ENCODE measurements around the gene ATP8B2.
A peak's percentile ranks its signal among the peaks of the same experiment; 100 is the strongest.

The ATP8B2 gene

DNA sequence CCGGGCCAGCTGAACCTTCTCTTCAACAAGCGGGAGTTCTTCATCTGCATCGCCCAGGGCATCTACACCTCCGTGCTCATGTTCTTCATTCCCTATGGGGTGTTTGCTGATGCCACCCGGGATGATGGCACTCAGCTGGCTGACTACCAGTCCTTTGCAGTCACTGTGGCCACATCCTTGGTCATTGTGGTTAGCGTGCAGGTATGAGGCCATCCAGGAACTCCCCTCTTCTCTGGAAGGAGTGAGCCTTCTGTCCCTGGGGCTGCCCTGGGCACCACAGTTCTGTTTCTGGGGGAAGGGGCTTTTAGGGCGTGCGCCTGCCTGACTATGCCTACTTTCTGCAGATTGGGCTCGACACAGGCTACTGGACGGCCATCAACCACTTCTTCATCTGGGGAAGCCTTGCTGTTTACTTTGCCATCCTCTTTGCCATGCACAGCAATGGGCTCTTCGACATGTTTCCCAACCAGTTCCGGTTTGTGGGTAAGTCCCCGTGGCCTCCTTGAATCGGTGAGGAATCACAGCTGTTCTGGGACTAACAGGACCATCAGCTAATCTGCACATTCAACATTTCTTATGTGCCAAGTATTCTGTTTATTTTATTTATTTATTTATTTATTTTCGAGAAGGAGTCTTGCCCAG, 21.1 kb downstream of the ATP8B2 start:
- H3K27ac ChIP-seq = no peak overlapping the region
- TF ChIP-seq, protein P1, sequence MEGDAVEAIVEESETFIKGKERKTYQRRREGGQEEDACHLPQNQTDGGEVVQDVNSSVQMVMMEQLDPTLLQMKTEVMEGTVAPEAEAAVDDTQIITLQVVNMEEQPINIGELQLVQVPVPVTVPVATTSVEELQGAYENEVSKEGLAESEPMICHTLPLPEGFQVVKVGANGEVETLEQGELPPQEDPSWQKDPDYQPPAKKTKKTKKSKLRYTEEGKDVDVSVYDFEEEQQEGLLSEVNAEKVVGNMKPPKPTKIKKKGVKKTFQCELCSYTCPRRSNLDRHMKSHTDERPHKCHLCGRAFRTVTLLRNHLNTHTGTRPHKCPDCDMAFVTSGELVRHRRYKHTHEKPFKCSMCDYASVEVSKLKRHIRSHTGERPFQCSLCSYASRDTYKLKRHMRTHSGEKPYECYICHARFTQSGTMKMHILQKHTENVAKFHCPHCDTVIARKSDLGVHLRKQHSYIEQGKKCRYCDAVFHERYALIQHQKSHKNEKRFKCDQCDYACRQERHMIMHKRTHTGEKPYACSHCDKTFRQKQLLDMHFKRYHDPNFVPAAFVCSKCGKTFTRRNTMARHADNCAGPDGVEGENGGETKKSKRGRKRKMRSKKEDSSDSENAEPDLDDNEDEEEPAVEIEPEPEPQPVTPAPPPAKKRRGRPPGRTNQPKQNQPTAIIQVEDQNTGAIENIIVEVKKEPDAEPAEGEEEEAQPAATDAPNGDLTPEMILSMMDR (conservative IDR thresholded peaks at IDR 0.05) = no peak

DNA sequence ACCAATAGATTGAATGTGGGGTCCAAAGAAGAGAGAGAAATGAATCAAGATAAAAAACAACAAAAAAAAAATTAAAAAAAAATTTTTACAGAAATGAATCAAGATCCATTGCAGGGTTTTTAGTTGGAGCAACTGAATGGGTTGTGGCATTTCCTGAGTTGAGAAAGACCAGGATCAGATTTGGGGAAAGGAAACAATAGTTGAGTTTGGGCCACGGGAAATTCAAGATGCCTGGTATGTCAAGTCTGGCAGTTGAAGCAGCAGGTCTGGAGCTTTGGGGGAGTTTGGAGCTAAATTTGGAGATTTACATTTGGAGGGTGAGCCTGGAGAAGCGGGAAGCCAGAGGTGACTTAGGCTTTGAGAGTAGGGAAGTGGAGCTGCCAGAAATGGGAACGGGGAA, 22.6 kb downstream of the ATP8B2 start:
- TF ChIP-seq, protein P1 (conservative IDR thresholded peaks at IDR 0.05) = no peak
- H3K27ac ChIP-seq = no peak overlapping the region

DNA sequence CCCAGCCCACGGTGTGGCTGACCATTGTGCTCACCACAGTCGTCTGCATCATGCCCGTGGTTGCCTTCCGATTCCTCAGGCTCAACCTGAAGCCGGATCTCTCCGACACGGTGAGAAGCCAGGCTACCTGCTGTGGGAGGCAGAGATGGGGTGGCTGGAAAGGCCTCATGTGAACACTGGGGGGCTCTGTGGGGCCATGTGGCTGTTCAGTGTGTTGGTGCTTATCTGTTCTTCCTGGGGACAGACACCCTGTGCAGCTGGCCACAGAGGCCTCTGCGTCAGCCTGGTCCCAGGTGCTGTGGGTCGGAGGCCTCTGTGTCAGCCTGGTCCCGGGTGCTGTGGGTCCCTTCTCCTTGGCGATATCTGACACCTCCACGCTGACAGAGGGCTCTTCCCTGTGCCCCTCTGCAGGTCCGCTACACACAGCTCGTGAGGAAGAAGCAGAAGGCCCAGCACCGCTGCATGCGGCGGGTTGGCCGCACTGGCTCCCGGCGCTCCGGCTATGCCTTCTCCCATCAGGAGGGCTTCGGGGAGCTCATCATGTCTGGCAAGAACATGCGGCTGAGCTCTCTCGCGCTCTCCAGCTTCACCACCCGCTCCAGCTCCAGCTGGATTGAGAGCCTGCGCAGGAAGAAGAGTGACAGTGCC, 23.2 kb downstream of the ATP8B2 start:
- H3K27ac ChIP-seq = no peak overlapping the region
- TF ChIP-seq, protein P1 (conservative IDR thresholded peaks at IDR 0.05) = no peak

DNA sequence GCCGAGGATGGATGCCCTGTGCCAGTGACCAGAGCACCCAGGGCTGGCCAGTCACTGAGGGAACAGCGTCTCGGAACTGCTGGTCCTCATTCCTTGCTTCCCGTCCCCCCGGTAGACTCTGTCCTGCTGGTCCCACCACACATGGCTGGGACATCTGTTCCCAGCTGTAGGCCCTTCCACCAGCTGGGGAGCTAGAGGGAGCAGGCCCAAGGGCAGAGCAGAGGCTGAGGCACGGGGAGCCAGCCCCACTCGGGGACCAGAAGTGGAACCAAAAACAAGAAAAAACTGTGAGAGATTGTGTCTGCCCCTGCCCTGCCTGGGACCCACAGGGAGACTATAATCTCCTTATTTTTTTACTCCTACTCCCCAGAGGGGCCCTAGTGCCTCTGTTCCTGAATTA, 23.8 kb downstream of the ATP8B2 start:
- no peak overlapping the region for H3K27ac ChIP-seq
- TF ChIP-seq, protein P1 (conservative IDR thresholded peaks at IDR 0.05) = no peak

DNA sequence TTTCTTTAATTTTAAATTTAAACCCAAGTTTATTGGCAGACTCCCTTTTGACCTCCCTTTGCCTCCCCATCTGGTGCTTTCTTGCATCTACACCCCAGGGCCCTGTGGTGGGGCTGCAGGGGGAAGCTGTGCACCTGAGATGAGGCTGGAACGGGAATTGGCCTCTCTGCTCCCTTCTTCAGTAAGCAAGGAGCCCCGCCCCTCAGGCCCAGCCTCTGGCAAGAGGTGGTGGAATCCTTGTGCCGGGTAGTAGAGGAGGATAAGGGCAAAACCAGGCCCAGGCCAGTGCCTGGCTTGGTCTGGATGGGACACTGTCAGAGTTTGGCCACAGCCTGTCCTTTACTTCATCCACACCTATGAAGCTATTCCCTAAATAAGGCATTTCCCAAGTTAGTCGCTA, 25.1 kb downstream of the ATP8B2 start:
- TF ChIP-seq, protein P1 (conservative IDR thresholded peaks at IDR 0.05) = no peak
- H3K27ac ChIP-seq = peak overlapping the region; percentile 73

DNA sequence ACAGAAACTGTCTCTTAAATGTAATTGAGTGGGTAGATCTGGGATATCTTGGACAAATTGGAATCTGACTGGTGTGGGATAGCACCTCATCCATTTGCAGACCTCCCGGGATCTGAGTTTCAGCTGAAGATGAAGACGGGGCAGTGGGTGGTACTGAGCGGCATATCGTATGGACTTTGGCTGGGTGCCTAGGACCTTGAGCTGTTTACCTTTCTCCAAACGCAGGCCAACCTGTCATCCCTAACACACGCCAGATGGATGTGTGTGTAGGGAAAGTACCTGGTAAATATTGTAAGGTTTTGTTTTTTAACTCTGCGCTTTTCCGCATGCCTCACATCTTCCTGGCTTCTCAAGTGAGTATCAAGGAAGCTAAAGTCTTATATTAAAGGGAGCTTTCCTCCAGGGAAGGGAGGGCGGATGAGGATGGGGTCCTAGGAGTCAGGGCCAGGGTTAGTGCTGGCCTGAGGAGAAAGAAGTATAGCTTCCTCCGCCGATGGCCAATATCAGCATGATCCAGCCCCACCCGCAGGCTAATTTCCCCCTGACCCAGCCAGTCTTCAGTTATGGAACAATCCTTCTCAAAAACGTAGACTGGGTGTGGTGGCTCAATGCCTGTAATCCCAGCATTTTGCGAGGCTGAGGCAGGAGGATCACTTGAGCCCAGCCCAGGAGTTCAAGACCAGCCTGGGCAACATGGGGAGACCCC, 26.2 kb downstream of the ATP8B2 start:
- TF ChIP-seq, protein P1 (conservative IDR thresholded peaks at IDR 0.05) = no peak
- peak overlapping the region; percentile 73 for H3K27ac ChIP-seq

DNA sequence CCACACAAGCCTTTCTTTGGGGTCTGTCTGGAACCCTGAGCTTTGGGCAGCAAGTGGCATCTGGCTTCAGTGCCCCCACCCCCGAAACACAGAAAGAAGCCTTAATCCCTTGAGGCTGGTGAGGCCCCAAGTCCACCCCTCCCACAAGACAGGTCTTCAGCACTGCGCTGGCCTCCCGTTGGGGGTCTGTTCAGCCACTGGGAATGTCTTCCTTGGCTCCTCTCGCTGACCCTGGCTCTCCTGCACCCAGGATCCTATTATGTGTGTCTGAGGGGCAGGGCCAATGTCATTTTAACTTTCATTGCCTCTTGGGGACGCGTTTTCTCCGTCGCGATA, 26.9 kb downstream of the ATP8B2 start:
- TF ChIP-seq, protein P1 (conservative IDR thresholded peaks at IDR 0.05) = no peak
- peak overlapping the region; percentile 73 for H3K27ac ChIP-seq
